ENCODE results near the gene RNF8.

The RNF8 gene

GRCh38 chr6:37357288-37357687 lies 3.5 kb downstream of the RNF8 start:
- no peak overlapping the region for H3K27ac ChIP-seq (ENCODE audit: insufficient read depth, low read length, poor library complexity, severe bottlenecking)
- peaks cover 13% of the 10 kb centered on the region for H3K36me3 ChIP-seq (ENCODE audit: control insufficient read depth, insufficient read depth, low read length)
- no peaks in the 10 kb centered on the region for H3K27me3 ChIP-seq (replicated peaks; ENCODE audit: control insufficient read depth, insufficient read depth, low read length, poor library complexity, severe bottlenecking)
- no peaks in the 10 kb centered on the region for H3K9me3 ChIP-seq (ENCODE audit: control insufficient read depth, low read length)
- DNase-seq, result no peak
- no peak overlapping the region for H3K4me3 ChIP-seq (ENCODE audit: insufficient read depth, low read depth, low read length, poor library complexity, severe bottlenecking)
- no peaks in the 10 kb centered on the region for H3K4me1 ChIP-seq (ENCODE audit: control insufficient read depth, insufficient read depth, low read length, poor library complexity, severe bottlenecking)

GRCh38 chr6:37357860-37358259 lies 4.1 kb downstream of the RNF8 start:
- no peaks in the 10 kb centered on the region for H3K9me3 ChIP-seq (ENCODE audit: control insufficient read depth, low read length)
- no peaks in the 10 kb centered on the region for H3K27me3 ChIP-seq (replicated peaks; ENCODE audit: control insufficient read depth, insufficient read depth, low read length, poor library complexity, severe bottlenecking)
- H3K4me1 ChIP-seq (ENCODE audit: control insufficient read depth, insufficient read depth, low read length, poor library complexity, severe bottlenecking), result no peaks in the 10 kb centered on the region
- no peak for DNase-seq
- no peak overlapping the region for H3K4me3 ChIP-seq (ENCODE audit: insufficient read depth, low read depth, low read length, poor library complexity, severe bottlenecking)
- H3K36me3 ChIP-seq (ENCODE audit: control insufficient read depth, insufficient read depth, low read length), result peaks cover 13% of the 10 kb centered on the region
- no peak overlapping the region for H3K27ac ChIP-seq (ENCODE audit: insufficient read depth, low read length, poor library complexity, severe bottlenecking)

- Histone ChIP-seq H3K9me3 (ENCODE audit: control insufficient read depth, low read length) (no peaks in the 10 kb centered on the region), H3K27ac (ENCODE audit: insufficient read depth, low read length, poor library complexity, severe bottlenecking) (no peak overlapping the region), H3K36me3 (ENCODE audit: control insufficient read depth, insufficient read depth, low read length) (peaks cover 13% of the 10 kb centered on the region), H3K4me3 (ENCODE audit: insufficient read depth, low read depth, low read length, poor library complexity, severe bottlenecking) (no peak overlapping the region), H3K27me3 (replicated peaks; ENCODE audit: control insufficient read depth, insufficient read depth, low read length, poor library complexity, severe bottlenecking) (no peaks in the 10 kb centered on the region), H3K4me1 (ENCODE audit: control insufficient read depth, insufficient read depth, low read length, poor library complexity, severe bottlenecking) (no peaks in the 10 kb centered on the region)
- DNase-seq, result no peak
Observed at GRCh38 chr6:37359039-37359438, 5.3 kb downstream of the RNF8 start.

- no peaks in the 10 kb centered on the region for H3K4me1 ChIP-seq (ENCODE audit: control insufficient read depth, insufficient read depth, low read length, poor library complexity, severe bottlenecking)
- no peak overlapping the region for H3K27ac ChIP-seq (ENCODE audit: insufficient read depth, low read length, poor library complexity, severe bottlenecking)
- no peaks in the 10 kb centered on the region for H3K27me3 ChIP-seq (replicated peaks; ENCODE audit: control insufficient read depth, insufficient read depth, low read length, poor library complexity, severe bottlenecking)
- no peaks in the 10 kb centered on the region for H3K9me3 ChIP-seq (ENCODE audit: control insufficient read depth, low read length)
- H3K4me3 ChIP-seq (ENCODE audit: insufficient read depth, low read depth, low read length, poor library complexity, severe bottlenecking), result no peak overlapping the region
- DNase-seq, result no peak
- H3K36me3 ChIP-seq (ENCODE audit: control insufficient read depth, insufficient read depth, low read length), result peaks cover 13% of the 10 kb centered on the region
Observed at GRCh38 chr6:37362101-37362828, 8.5 kb downstream of the RNF8 start.

GRCh38 chr6:37365791-37366190 lies 12.0 kb downstream of the RNF8 start:
- H3K36me3 ChIP-seq (ENCODE audit: control insufficient read depth, insufficient read depth, low read length), result peaks cover 23% of the 10 kb centered on the region
- H3K27ac ChIP-seq (ENCODE audit: insufficient read depth, low read length, poor library complexity, severe bottlenecking), result no peak overlapping the region
- H3K4me3 ChIP-seq (ENCODE audit: insufficient read depth, low read depth, low read length, poor library complexity, severe bottlenecking), result no peak overlapping the region
- H3K4me1 ChIP-seq (ENCODE audit: control insufficient read depth, insufficient read depth, low read length, poor library complexity, severe bottlenecking), result no peaks in the 10 kb centered on the region
- no peaks in the 10 kb centered on the region for H3K9me3 ChIP-seq (ENCODE audit: control insufficient read depth, low read length)
- H3K27me3 ChIP-seq (replicated peaks; ENCODE audit: control insufficient read depth, insufficient read depth, low read length, poor library complexity, severe bottlenecking), result no peaks in the 10 kb centered on the region
- DNase-seq, result no peak

GRCh38 chr6:37366910-37367309 lies 13.1 kb downstream of the RNF8 start:
- Histone ChIP-seq H3K27ac (ENCODE audit: insufficient read depth, low read length, poor library complexity, severe bottlenecking) (no peak overlapping the region), H3K36me3 (ENCODE audit: control insufficient read depth, insufficient read depth, low read length) (peaks cover 23% of the 10 kb centered on the region), H3K4me1 (ENCODE audit: control insufficient read depth, insufficient read depth, low read length, poor library complexity, severe bottlenecking) (no peaks in the 10 kb centered on the region), H3K9me3 (ENCODE audit: control insufficient read depth, low read length) (no peaks in the 10 kb centered on the region), H3K27me3 (replicated peaks; ENCODE audit: control insufficient read depth, insufficient read depth, low read length, poor library complexity, severe bottlenecking) (no peaks in the 10 kb centered on the region), H3K4me3 (ENCODE audit: insufficient read depth, low read depth, low read length, poor library complexity, severe bottlenecking) (no peak overlapping the region)
- no peak for DNase-seq

- H3K27ac ChIP-seq (ENCODE audit: insufficient read depth, low read length, poor library complexity, severe bottlenecking), result no peak overlapping the region
- H3K36me3 ChIP-seq (ENCODE audit: control insufficient read depth, insufficient read depth, low read length), result peaks cover 26% of the 10 kb centered on the region
- no peaks in the 10 kb centered on the region for H3K4me1 ChIP-seq (ENCODE audit: control insufficient read depth, insufficient read depth, low read length, poor library complexity, severe bottlenecking)
Observed at GRCh38 chr6:37368961-37369320, 15.2 kb downstream of the RNF8 start.

GRCh38 chr6:37369321-37370201 lies 15.8 kb downstream of the RNF8 start:
- peaks cover 26% of the 10 kb centered on the region for H3K36me3 ChIP-seq (ENCODE audit: control insufficient read depth, insufficient read depth, low read length)
- H3K4me1 ChIP-seq (ENCODE audit: control insufficient read depth, insufficient read depth, low read length, poor library complexity, severe bottlenecking), result no peaks in the 10 kb centered on the region
- no peak for DNase-seq
- no peaks in the 10 kb centered on the region for H3K9me3 ChIP-seq (ENCODE audit: control insufficient read depth, low read length)
- no peak overlapping the region for H3K4me3 ChIP-seq (ENCODE audit: insufficient read depth, low read depth, low read length, poor library complexity, severe bottlenecking)
- no peak overlapping the region for H3K27ac ChIP-seq (ENCODE audit: insufficient read depth, low read length, poor library complexity, severe bottlenecking)
- H3K27me3 ChIP-seq (replicated peaks; ENCODE audit: control insufficient read depth, insufficient read depth, low read length, poor library complexity, severe bottlenecking), result no peaks in the 10 kb centered on the region

More at GRCh38 chr6:37368961-37369320, 15.2 kb downstream of the RNF8 start:
- H3K4me3 ChIP-seq (ENCODE audit: insufficient read depth, low read depth, low read length, poor library complexity, severe bottlenecking), result no peak overlapping the region
- DNase-seq, result no peak
- H3K27me3 ChIP-seq (replicated peaks; ENCODE audit: control insufficient read depth, insufficient read depth, low read length, poor library complexity, severe bottlenecking), result no peaks in the 10 kb centered on the region
- no peaks in the 10 kb centered on the region for H3K9me3 ChIP-seq (ENCODE audit: control insufficient read depth, low read length)

GRCh38 chr6:37371154-37372083 lies 17.6 kb downstream of the RNF8 start:
- no peak for DNase-seq
- Histone ChIP-seq H3K4me1 (ENCODE audit: control insufficient read depth, insufficient read depth, low read length, poor library complexity, severe bottlenecking) (no peaks in the 10 kb centered on the region), H3K27ac (ENCODE audit: insufficient read depth, low read length, poor library complexity, severe bottlenecking) (no peak overlapping the region), H3K9me3 (ENCODE audit: control insufficient read depth, low read length) (no peaks in the 10 kb centered on the region), H3K27me3 (replicated peaks; ENCODE audit: control insufficient read depth, insufficient read depth, low read length, poor library complexity, severe bottlenecking) (no peaks in the 10 kb centered on the region), H3K36me3 (ENCODE audit: control insufficient read depth, insufficient read depth, low read length) (peaks cover 29% of the 10 kb centered on the region), H3K4me3 (ENCODE audit: insufficient read depth, low read depth, low read length, poor library complexity, severe bottlenecking) (no peak overlapping the region)
